ENCODE data around the gene MYBPC2. TPM values are rescaled to one million over a fixed set of nuclear protein-coding genes. Genes with fewer than 3 reads are reported as not detected.
A peak's percentile ranks its signal among the peaks of the same experiment; 100 is the strongest.
"Not testable (repeated sequence)": the region's sequence is repeated elsewhere in the genome, so short reads cannot be mapped to it uniquely, and the experiment has no call there.

MYBPC2 gene
- total RNA-seq, 1 donor from 2014 or later: not detected

DNA sequence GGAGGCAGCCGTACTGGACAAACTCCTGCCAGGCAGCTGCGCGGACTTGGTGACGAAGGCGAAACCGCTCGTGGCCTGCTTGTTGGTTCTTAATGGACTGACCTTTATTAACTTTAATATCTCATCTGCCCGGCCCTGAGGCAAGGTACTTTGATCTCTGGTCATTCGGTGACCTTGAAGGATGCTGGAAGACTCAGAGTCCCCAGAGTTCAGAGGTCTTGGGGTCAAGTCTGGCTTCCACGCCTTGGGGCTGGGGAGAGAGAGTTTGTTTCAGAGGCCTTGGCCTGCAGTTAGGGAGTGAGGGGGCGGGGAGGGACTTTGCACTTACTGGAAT is 34.0 kb downstream of the MYBPC2 start:
- no peak for DNase-seq (ENCODE audit: low read depth)
- TF ChIP-seq CTCF (conservative IDR thresholded peaks at IDR 0.05; ENCODE audit: low read depth, low read length): no peak
- no peak overlapping the region for H3K4me3 ChIP-seq (ENCODE audit: low read depth, low read length)

- H3K4me3 ChIP-seq (ENCODE audit: low read depth, low read length): no peak overlapping the region
- no peak for DNase-seq (ENCODE audit: low read depth)
- no peak for TF ChIP-seq CTCF (conservative IDR thresholded peaks at IDR 0.05; ENCODE audit: low read depth, low read length)
Observed at GRCh38 chr19:50467566-50467965, 34.9 kb downstream of the MYBPC2 start.

- DNase-seq (ENCODE audit: low read depth): no peak
- no peak overlapping the region for H3K4me3 ChIP-seq (ENCODE audit: low read depth, low read length)
- no peak for TF ChIP-seq CTCF (conservative IDR thresholded peaks at IDR 0.05; ENCODE audit: low read depth, low read length)
Observed at GRCh38 chr19:50468818-50469217, 36.1 kb downstream of the MYBPC2 start.

GRCh38 chr19:50473336-50473735 is 40.6 kb downstream of the MYBPC2 start:
- H3K4me3 ChIP-seq (ENCODE audit: low read depth, low read length); DNase-seq (ENCODE audit: low read depth): not testable (repeated sequence)

GRCh38 chr19:50475101-50475568 is 42.4 kb downstream of the MYBPC2 start:
- no peak overlapping the region for H3K4me3 ChIP-seq (ENCODE audit: low read depth, low read length)
- TF ChIP-seq CTCF (conservative IDR thresholded peaks at IDR 0.05; ENCODE audit: low read depth, low read length): no peak
- DNase-seq (ENCODE audit: low read depth): no peak

DNA sequence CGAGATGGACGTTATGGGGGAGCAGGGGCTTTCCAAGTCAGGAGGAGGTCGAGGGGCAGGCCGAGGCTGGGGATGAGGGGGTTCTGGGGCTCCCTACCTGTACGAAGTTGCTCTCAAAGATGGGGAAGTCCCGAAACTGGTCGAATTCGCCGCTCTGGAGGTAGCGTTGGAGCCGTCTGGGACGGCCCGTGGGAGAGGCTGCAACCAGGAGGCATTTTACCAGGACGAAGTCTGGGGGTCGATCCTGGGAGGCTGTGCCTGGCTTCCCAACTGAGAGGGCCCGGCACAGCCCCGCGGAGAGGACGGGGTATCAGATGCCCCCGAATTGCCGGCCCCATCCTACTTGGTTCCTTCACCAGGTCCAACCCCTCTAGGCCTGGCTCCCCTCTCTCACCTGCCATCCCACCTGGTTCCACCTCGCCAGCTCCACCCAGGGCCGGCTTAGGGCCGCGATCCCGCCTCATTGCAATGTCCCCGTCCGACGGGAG is 43.1 kb downstream of the MYBPC2 start:
- peak overlapping the region; percentile 98 for H3K4me3 ChIP-seq (ENCODE audit: low read depth, low read length)
- no peak for TF ChIP-seq CTCF (conservative IDR thresholded peaks at IDR 0.05; ENCODE audit: low read depth, low read length)
- no peak for DNase-seq (ENCODE audit: low read depth)

DNA sequence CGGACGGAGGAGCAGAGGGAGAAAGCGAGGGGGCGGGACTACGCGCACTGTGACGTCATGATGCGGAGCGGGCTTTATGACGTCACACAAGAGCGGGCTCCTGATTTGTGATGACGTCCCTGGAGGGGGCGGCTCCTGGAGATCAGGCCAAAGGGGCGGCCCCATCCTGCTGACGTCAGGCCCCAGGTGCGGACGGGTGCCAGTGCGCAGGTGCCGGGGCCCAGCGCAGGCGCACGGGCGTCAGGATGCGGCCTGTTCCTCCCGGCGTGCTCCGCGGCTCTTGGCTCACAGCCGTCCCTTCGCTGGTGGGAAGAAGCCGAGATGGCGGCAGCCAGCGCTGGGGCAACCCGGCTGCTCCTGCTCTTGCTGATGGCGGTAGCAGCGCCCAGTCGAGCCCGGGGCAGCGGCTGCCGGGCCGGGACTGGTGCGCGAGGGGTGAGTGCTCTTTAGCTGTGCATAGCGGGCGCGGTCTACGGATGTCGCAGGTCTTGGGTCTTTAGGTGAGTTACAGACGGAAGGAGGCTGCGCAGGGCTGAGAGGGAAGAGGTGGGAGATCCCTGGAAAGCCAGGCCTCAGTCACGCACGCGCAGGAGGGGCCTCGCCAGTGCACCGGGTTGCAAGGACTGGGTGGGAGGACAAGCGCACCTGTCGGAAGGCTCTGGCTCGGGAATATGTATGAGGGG is 43.7 kb downstream of the MYBPC2 start, which contains the start of the genes EMC10 and GARIN5A:
TSS of gene EMC10 (plus strand) at position 284 of the 683 bp plus-strand sequence. CDS start at position 322, 38 bp downstream.
TSS of gene GARIN5A (minus strand) at position 625 of the 683 bp plus-strand sequence. CDS start at position 165, 460 bp downstream.
- peak within 1 kb of the TSS; percentile 98 for H3K4me3 ChIP-seq (ENCODE audit: low read depth, low read length)
- TF ChIP-seq CTCF (conservative IDR thresholded peaks at IDR 0.05; ENCODE audit: low read depth, low read length): no peak
- no peak for DNase-seq (ENCODE audit: low read depth)
